HepG2 (cell line): ENCODE measurements around the gene ARVCF. TPM values are rescaled to one million over a fixed set of nuclear protein-coding genes. Genes with fewer than 3 reads are reported as not detected.

Experiments
- ATAC-seq: fragments of 200-7000 bp; cut with Tn5 transposase; 3 replicates; pipeline ENCODE4 v1.9.1; 2020; ENCODE audit warnings: mild to moderate bottlenecking, moderate library complexity
- BruUV-seq: library from RNA; stranded (reverse); fragments of 400-500 nt; replicated peaks from 2 replicates; lab custom pipeline; 2021; lab: Mats Ljungman, UMichigan
- CTCF ChIA-PET: fragments of 300-600 bp; formaldehyde crosslinking; extraction: SDS; loops from one replicate; lab custom pipeline; 2021; ENCODE audit warnings: low total read pairs, inconsistent platforms, low intra/inter-chr PET ratio; lab: Yijun Ruan, JAX
- POLR2A ChIA-PET: fragments of 350-600 bp; sonication (Branson Sonifier 250); formaldehyde crosslinking; loops from one replicate; lab custom pipeline; 2020; ENCODE audit warnings: antibody characterized with exemption, inconsistent platforms; lab: Yijun Ruan, JAX
- DNase-seq: peaks from one replicate; pipeline ENCODE4 v3.0.0-alpha.2; 2015; ENCODE audit warnings: low spot score
- FAIRE-seq: peaks from 3 replicates; lab custom pipeline; 2011; peaks lifted over from hg19 to GRCh38; lab: Jason Lieb, UNC
- H2AFZ ChIP-seq: one replicate; pipeline ENCODE4 v1.6.1; 2011; ENCODE audit warnings: low read length, inconsistent platforms
- H3K27ac ChIP-seq: fragments of 300-600 bp; 3 replicates; pipeline ENCODE4 v1.8.0; 2011; ENCODE audit warnings: mixed run types, mild to moderate bottlenecking, mixed read lengths, low read length, inconsistent platforms; ENCODE audit not compliant: insufficient read depth; ENCODE audit errors: extremely low read length
- H3K27me3 ChIP-seq, 2 experiments: fragments of 200-600 bp in 1 of 2; 2 replicates in 1 of 2; 3 replicates in 1 of 2; pipeline versions ENCODE4 v1.6.0 to v1.8.0; 2011; ENCODE audit warnings: low read length in 2 of 2, mild to moderate bottlenecking in 2 of 2, moderate library complexity in 2 of 2, inconsistent platforms in 1 of 2; ENCODE audit not compliant: insufficient read depth in 2 of 2, control insufficient read depth in 1 of 2
- H3K36me3 ChIP-seq, 2 experiments: fragments of 200-600 bp in 1 of 2; replicated peaks in 1 of 2; 2 replicates in 1 of 2; 3 replicates in 1 of 2; pipeline versions ENCODE4 v1.5.1 to v1.8.0; 2011; ENCODE audit warnings: low read length in 2 of 2, inconsistent platforms in 1 of 2; ENCODE audit not compliant: insufficient read depth in 2 of 2, control insufficient read depth in 1 of 2
- H3K4me1 ChIP-seq: 2 replicates; pipeline ENCODE4 v1.5.1; 2012; ENCODE audit warnings: low read length, inconsistent platforms; ENCODE audit not compliant: insufficient read depth
- H3K4me2 ChIP-seq: 2 replicates; pipeline ENCODE4 v1.6.0; 2011; ENCODE audit warnings: low read depth, low read length, inconsistent platforms
- H3K4me3 ChIP-seq, 3 experiments: fragments of 200-600 bp in 1 of 3; sonication (generic), shearing (Covaris generic) in 1 of 3; replicated peaks in 1 of 3; 2 replicates each; pipeline ENCODE4 v1.5.1; 2011 to 2016; ENCODE audit warnings: low read length in 3 of 3, inconsistent platforms in 2 of 3, low read depth in 2 of 3, mild to moderate bottlenecking in 2 of 3, control low read depth in 1 of 3, mixed read lengths in 1 of 3; ENCODE audit not compliant: insufficient read depth in 1 of 3
- H3K79me2 ChIP-seq: one replicate; pipeline ENCODE4 v1.6.1; 2011; ENCODE audit warnings: low read length, inconsistent platforms; ENCODE audit not compliant: insufficient read depth
- H3K9ac ChIP-seq: 2 replicates; pipeline ENCODE4 v1.6.0; 2011; ENCODE audit warnings: mild to moderate bottlenecking, low read depth, low read length, inconsistent platforms; ENCODE audit not compliant: insufficient read depth
- H3K9me3 ChIP-seq: 2 replicates; pipeline ENCODE4 v1.5.1; 2012; ENCODE audit warnings: mild to moderate bottlenecking, low read length
- H4K20me1 ChIP-seq: 2 replicates; pipeline ENCODE4 v1.6.0; 2011; ENCODE audit warnings: inconsistent platforms, mild to moderate bottlenecking, low read length, moderate library complexity; ENCODE audit not compliant: insufficient read depth
- ATM ChIP-seq: fragments of 450-650 bp; IDR thresholded peaks from 2 replicates; pipeline ENCODE4 v1.7.1; 2017; ENCODE audit warnings: mild to moderate bottlenecking, borderline replicate concordance
- ELF1 ChIP-seq: sonication (generic); formaldehyde crosslinking; IDR thresholded peaks from 2 replicates; pipeline ENCODE4 v1.4.0; 2020; ENCODE audit warnings: missing genetic modification reagents
- FOXJ3 ChIP-seq: sonication (generic); formaldehyde crosslinking; IDR thresholded peaks from 2 replicates; pipeline ENCODE4 v1.4.0; 2020; ENCODE audit warnings: missing genetic modification reagents, mild to moderate bottlenecking, borderline replicate concordance
- HDAC1 ChIP-seq: sonication (generic); formaldehyde crosslinking; IDR thresholded peaks from 2 replicates; pipeline ENCODE4 v1.5.1; 2020; ENCODE audit warnings: mild to moderate bottlenecking, missing genetic modification reagents
- HNRNPLL ChIP-seq: fragments of 200-400 bp; formaldehyde crosslinking; IDR thresholded peaks from 2 replicates; pipeline ENCODE4 v1.6.1; 2017; ENCODE audit warnings: mild to moderate bottlenecking, low read depth, low read length; ENCODE audit not compliant: poor library complexity, severe bottlenecking
- KAT8 ChIP-seq: IDR thresholded peaks from 2 replicates; pipeline ENCODE4 v1.6.1; 2016; ENCODE audit warnings: missing genetic modification reagents, missing compliant biosample characterization
- NFKBIZ ChIP-seq: IDR thresholded peaks from 2 replicates; pipeline ENCODE4 v1.6.1; 2018; ENCODE audit warnings: missing genetic modification reagents, missing compliant biosample characterization
- POLR2A ChIP-seq, 2 experiments: IDR thresholded peaks; 2 replicates each; pipeline ENCODE4 v1.6.1; 2011; ENCODE audit warnings: low read depth in 2 of 2, low read length in 2 of 2, mild to moderate bottlenecking in 1 of 2, moderate library complexity in 1 of 2; ENCODE audit not compliant: insufficient read depth in 1 of 2
- TFDP2 ChIP-seq: sonication (generic); formaldehyde crosslinking; IDR thresholded peaks from 2 replicates; pipeline ENCODE4 v1.4.0; 2020; ENCODE audit warnings: missing genetic modification reagents
- TMF1 ChIP-seq: sonication (generic); formaldehyde crosslinking; IDR thresholded peaks from 2 replicates; pipeline ENCODE4 v1.8.1; 2022; ENCODE audit warnings: low read depth, missing genetic modification reagents
- ZNF331 ChIP-seq: sonication (generic); formaldehyde crosslinking; IDR thresholded peaks from 2 replicates; pipeline ENCODE4 v1.4.0; 2020; ENCODE audit warnings: missing genetic modification reagents
- ZNF557 ChIP-seq: sonication (generic); formaldehyde crosslinking; IDR thresholded peaks from 2 replicates; pipeline ENCODE4 v1.4.0; 2020; ENCODE audit warnings: missing genetic modification reagents
- ZNF720 ChIP-seq: sonication (generic); formaldehyde crosslinking; IDR thresholded peaks from 2 replicates; pipeline ENCODE4 v1.4.0; 2020; ENCODE audit warnings: missing genetic modification reagents
- ZNF75D ChIP-seq: sonication (generic); formaldehyde crosslinking; IDR thresholded peaks from 2 replicates; pipeline ENCODE4 v1.8.1; 2023; ENCODE audit warnings: missing genetic modification reagents, mild to moderate bottlenecking, borderline replicate concordance
- ZNF891 ChIP-seq: sonication (generic); formaldehyde crosslinking; IDR thresholded peaks from 2 replicates; pipeline ENCODE4 v1.5.0; 2020; ENCODE audit warnings: mild to moderate bottlenecking, missing genetic modification reagents
- WGBS: methylation state at CpG from one replicate; pipeline ENCODE4 v1.1.6; 2017; ENCODE audit warnings: low lambda C conversion rate; 5-methylcytosine and 5-hydroxymethylcytosine counted together
- in situ Hi-C: cut with HindIII; loops from 2 replicates; pipeline ENCODE4 v1.10.0; 2017; ENCODE audit warnings: low pct_unique_long_range_greater_than_20kb; ENCODE audit not compliant: extremely low pct_ligation_motif_present
- intact Hi-C: fragments of 100-400 bp; cut with micrococcal nuclease; formaldehyde crosslinking; loops from one replicate; pipeline ENCODE4 v1.10.0; 2022; ENCODE audit not compliant: unreplicated experiment
- polyA plus RNA-seq, 8 experiments: library from polyadenylated mRNA; depleted of rRNA in 3 of 8; stranded (reverse) in 7 of 8; unstranded in 1 of 8; fragments of >200 nt; fragmentation: Illumina TruSeq in 4 of 8; extraction: Trizol in 4 of 8; gene quantifications; 2 replicates each; pipeline versions ENCODE4 v1.2.1 to v1.2.3, GENCODE V29; 2011 to 2016; ENCODE audit warnings: low read depth in 4 of 8, missing spikeins in 1 of 8, mixed read lengths in 1 of 8; ENCODE audit not compliant: insufficient read depth in 1 of 8
- total RNA-seq, 5 experiments: library from RNA; depleted of rRNA; stranded (reverse); fragments of >200 nt; fragmentation: Illumina TruSeq; extraction: Trizol; gene quantifications; 2 replicates each; pipeline ENCODE4 v1.2.3, GENCODE V29; 2016; ENCODE audit warnings: low read depth in 1 of 5
- TF ChIP-seq, protein P1 (sequence below): sonication (generic); formaldehyde crosslinking; IDR thresholded peaks from 2 replicates; pipeline ENCODE4 v1.4.0; 2020; ENCODE audit warnings: missing genetic modification reagents
- TF ChIP-seq, protein P2 (sequence below): sonication (generic); formaldehyde crosslinking; IDR thresholded peaks from 2 replicates; pipeline ENCODE4 v1.9.0; 2021; ENCODE audit warnings: missing genetic modification reagents, mild to moderate bottlenecking, borderline replicate concordance
- TF ChIP-seq, protein P3 (sequence below): IDR thresholded peaks from 2 replicates; pipeline ENCODE4 v1.6.1; 2016; ENCODE audit warnings: mild to moderate bottlenecking

The ARVCF gene
- total and polyA plus RNA-seq, 2 of the 13 experiments (the other 11 are each of a cell fraction or from before 2014, with no cell fraction given): 16.4 to 17.7 TPM

GRCh38 chr22:20020533-20021195 lies 4.0 kb upstream of the ARVCF start, which contains the start of gene TANGO2:
Gene TANGO2, plus strand, starts transcription at chr22:20021110. Its CDS starts 15,689 bp downstream, at chr22:20036799.
- peak within 1 kb of the TSS; percentile 98 for H3K4me2 ChIP-seq
- ATAC-seq (peak; percentile 85), FAIRE-seq (peak; percentile 37), DNase-seq (peak; percentile 74)
- no peak within 1 kb of the TSS for H2AFZ ChIP-seq
- H3K36me3 ChIP-seq: 0 out of 5 replicates have a peak, but pooled peaks cover 0 to 1% of the 10 kb centered on the region in 2 experiments
- H3K27me3 ChIP-seq: peaks cover 0 to 5% of the 10 kb centered on the region in 2 experiments; a peak in 1 of 5 replicates
- peak within 1 kb of the TSS; percentile 53 for H3K27ac ChIP-seq
- H4K20me1 ChIP-seq: no peaks in the 10 kb centered on the region
- peak within 1 kb of the TSS; percentile 77 for H3K9ac ChIP-seq
- no peaks in the 10 kb centered on the region for H3K9me3 ChIP-seq
- ChIA-PET CTCF (no interaction called here), POLR2A (interaction anchor here (1.1 to 2.1 kb wide), 5 partner anchors 7 to 58 kb away, joined by 3 to 4 read pairs (median 3); no protein-coding TSS in a partner anchor)
- no TSS peak for BruUV-seq
- peaks cover 12% of the 10 kb centered on the region for H3K79me2 ChIP-seq
- 0% methylated on average over 5 of the region's 61 CpGs for WGBS
- H3K4me3 ChIP-seq: peak within 1 kb of the TSS; percentile 83 to 95 (median 88)
- H3K4me1 ChIP-seq: peaks cover 44% of the 10 kb centered on the region
- in situ Hi-C loops: no loop called here
- intact Hi-C loops: no loop called here
- TF ChIP-seq HNRNPLL (peak; percentile 77), ZNF557 (CRISPR knock-in tag) (no peak), ZNF891 (CRISPR knock-in tag) (no peak), ELF1 (CRISPR knock-in tag) (peak; percentile 81), ZNF331 (0 out of 2 replicates have a peak, but pooled peaks have one; percentile 12), ZNF75D (no peak), NFKBIZ (peak; percentile 35; the same call in 1 of the 2 replicates), HDAC1 (peak; percentile 43; the same call in 1 of the 2 replicates), KAT8 (peak; percentile 62), POLR2A (IDR thresholded peaks at IDR 0.05; ENCODE audit: insufficient read depth in 1 of 2, low read depth in 2 of 2, low read length in 2 of 2) (peak; percentile 71 to 88), ZNF720 (CRISPR knock-in tag) (no peak), ATM (no peak), FOXJ3 (CRISPR knock-in tag) (no peak), TMF1 (CRISPR knock-in tag) (peak; percentile 46; the same call in 1 of the 2 replicates), TFDP2 (CRISPR knock-in tag) (0 out of 2 replicates have a peak, but pooled peaks have one; percentile 18)
- TF ChIP-seq, protein P1, sequence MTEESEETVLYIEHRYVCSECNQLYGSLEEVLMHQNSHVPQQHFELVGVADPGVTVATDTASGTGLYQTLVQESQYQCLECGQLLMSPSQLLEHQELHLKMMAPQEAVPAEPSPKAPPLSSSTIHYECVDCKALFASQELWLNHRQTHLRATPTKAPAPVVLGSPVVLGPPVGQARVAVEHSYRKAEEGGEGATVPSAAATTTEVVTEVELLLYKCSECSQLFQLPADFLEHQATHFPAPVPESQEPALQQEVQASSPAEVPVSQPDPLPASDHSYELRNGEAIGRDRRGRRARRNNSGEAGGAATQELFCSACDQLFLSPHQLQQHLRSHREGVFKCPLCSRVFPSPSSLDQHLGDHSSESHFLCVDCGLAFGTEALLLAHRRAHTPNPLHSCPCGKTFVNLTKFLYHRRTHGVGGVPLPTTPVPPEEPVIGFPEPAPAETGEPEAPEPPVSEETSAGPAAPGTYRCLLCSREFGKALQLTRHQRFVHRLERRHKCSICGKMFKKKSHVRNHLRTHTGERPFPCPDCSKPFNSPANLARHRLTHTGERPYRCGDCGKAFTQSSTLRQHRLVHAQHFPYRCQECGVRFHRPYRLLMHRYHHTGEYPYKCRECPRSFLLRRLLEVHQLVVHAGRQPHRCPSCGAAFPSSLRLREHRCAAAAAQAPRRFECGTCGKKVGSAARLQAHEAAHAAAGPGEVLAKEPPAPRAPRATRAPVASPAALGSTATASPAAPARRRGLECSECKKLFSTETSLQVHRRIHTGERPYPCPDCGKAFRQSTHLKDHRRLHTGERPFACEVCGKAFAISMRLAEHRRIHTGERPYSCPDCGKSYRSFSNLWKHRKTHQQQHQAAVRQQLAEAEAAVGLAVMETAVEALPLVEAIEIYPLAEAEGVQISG (CRISPR knock-in tag): 0 out of 2 replicates have a peak, but pooled peaks have one; percentile 27
- TF ChIP-seq, protein P2, sequence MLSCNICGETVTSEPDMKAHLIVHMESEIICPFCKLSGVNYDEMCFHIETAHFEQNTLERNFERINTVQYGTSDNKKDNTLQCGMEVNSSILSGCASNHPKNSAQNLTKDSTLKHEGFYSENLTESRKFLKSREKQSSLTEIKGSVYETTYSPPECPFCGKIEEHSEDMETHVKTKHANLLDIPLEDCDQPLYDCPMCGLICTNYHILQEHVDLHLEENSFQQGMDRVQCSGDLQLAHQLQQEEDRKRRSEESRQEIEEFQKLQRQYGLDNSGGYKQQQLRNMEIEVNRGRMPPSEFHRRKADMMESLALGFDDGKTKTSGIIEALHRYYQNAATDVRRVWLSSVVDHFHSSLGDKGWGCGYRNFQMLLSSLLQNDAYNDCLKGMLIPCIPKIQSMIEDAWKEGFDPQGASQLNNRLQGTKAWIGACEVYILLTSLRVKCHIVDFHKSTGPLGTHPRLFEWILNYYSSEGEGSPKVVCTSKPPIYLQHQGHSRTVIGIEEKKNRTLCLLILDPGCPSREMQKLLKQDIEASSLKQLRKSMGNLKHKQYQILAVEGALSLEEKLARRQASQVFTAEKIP: no peak
- TF ChIP-seq, protein P3, sequence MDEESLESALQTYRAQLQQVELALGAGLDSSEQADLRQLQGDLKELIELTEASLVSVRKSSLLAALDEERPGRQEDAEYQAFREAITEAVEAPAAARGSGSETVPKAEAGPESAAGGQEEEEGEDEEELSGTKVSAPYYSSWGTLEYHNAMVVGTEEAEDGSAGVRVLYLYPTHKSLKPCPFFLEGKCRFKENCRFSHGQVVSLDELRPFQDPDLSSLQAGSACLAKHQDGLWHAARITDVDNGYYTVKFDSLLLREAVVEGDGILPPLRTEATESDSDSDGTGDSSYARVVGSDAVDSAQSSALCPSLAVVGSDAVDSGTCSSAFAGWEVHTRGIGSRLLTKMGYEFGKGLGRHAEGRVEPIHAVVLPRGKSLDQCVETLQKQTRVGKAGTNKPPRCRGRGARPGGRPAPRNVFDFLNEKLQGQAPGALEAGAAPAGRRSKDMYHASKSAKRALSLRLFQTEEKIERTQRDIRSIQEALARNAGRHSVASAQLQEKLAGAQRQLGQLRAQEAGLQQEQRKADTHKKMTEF: peak; percentile 30; the same call in 1 of the 2 replicates
